ENCODE data around the gene CNTN4.
"Not testable (repeated sequence)": the region's sequence is repeated elsewhere in the genome, so short reads cannot be mapped to it uniquely, and the experiment has no call there.

CNTN4 gene

DNA sequence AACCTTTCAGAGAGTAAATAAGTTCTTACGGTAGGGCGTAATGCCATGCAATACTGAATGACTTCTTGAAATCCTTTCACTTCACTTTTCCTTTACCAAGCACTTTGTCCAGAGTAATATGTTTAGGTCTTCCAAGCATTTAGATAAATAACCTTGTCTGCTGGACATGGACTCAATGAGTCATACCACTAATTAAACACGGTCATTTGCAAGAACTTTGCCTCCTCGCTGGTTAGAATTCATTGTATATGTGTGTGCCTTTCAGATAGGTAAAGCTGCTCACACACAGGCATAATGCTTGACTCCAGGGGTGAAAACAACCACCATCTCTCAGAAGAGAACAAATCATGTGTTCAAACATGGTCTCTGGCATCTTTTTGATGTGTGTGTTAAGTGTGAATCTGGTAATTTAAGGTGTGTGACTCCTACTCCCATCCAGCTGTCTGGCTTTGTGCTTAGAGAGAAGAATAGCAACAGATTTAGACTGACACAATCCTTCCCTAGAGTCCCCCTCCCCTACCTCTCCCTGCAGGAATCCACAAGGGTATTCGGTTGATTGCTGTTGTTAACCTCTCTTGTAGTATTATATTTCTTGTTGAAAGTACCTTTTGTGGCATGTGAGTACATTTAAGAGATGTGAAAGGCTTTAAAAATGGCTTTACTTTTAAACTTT, 419.0 kb downstream of the CNTN4 start:
- H3K9me3 Mint-ChIP-seq = no peaks in the 10 kb centered on the region
- no peaks in the 10 kb centered on the region for H3K36me3 Mint-ChIP-seq (ENCODE audit: low read depth)
- H3K4me3 Mint-ChIP-seq = no peak overlapping the region
- H3K27ac Mint-ChIP-seq = no peak overlapping the region
- H3K27me3 Mint-ChIP-seq = peaks cover 1% of the 10 kb centered on the region
- ATAC-seq (no peak), DNase-seq (no peak)
- no peaks in the 10 kb centered on the region for H3K4me1 Mint-ChIP-seq

GRCh38 chr3:2523281-2523836, 424.7 kb downstream of the CNTN4 start:
- ATAC-seq = no peak
- no peak for DNase-seq
- no peak overlapping the region for H3K4me3 Mint-ChIP-seq
- no peaks in the 10 kb centered on the region for H3K4me1 Mint-ChIP-seq
- H3K27ac Mint-ChIP-seq = no peak overlapping the region
- H3K36me3 Mint-ChIP-seq (ENCODE audit: low read depth) = no peaks in the 10 kb centered on the region
- H3K27me3 Mint-ChIP-seq = no peaks in the 10 kb centered on the region
- H3K9me3 Mint-ChIP-seq = no peaks in the 10 kb centered on the region

DNA sequence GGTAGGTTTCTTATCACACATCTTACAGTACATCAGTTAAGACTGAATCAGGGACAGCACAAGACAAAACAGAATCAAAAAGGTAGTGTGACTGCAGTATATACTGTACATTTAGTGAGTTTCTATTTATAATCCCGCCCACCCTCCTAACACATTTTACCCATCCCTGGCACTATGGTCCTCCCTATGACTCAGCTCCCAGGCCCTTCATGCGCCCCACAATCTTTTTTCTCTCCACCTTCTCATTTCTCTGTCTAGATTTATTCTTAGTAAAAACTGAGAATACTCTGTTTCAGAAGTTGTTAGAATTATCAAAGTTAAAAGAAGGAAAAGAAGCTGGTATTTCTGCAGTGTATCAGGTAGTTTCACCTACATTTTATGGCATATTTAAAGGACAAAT, 427.3 kb downstream of the CNTN4 start:
- no peak for DNase-seq
- H3K36me3 Mint-ChIP-seq (ENCODE audit: low read depth) = no peaks in the 10 kb centered on the region
- no peak overlapping the region for H3K27ac Mint-ChIP-seq
- H3K4me3 Mint-ChIP-seq = no peak overlapping the region
- no peaks in the 10 kb centered on the region for H3K4me1 Mint-ChIP-seq
- no peaks in the 10 kb centered on the region for H3K27me3 Mint-ChIP-seq
- no peak for ATAC-seq
- peaks cover 3% of the 10 kb centered on the region for H3K9me3 Mint-ChIP-seq

DNA sequence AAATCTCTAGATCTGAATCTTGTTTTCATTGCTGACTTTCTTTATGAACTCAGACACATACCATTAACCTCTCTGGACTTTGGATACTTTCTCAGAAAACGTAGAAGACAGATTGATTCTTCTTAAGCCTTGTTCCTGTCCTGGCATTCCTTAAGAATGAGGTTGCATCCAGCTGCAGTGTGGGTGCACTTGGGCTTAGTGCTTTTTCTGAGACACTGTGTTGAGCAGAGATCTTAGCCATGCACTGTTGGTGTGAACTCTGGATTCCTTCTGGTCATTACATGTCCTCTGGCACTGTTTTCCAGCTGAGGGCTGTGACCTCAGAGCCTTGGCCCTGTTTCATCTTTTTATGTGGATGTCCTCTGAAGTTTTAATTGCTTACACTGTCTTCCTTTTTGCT, 428.3 kb downstream of the CNTN4 start:
- DNase-seq (no peak), ATAC-seq (no peak)
- no peaks in the 10 kb centered on the region for H3K27me3 Mint-ChIP-seq
- H3K27ac Mint-ChIP-seq = no peak overlapping the region
- H3K4me3 Mint-ChIP-seq = no peak overlapping the region
- H3K9me3 Mint-ChIP-seq = peaks cover 3% of the 10 kb centered on the region
- H3K4me1 Mint-ChIP-seq = no peaks in the 10 kb centered on the region
- H3K36me3 Mint-ChIP-seq (ENCODE audit: low read depth) = no peaks in the 10 kb centered on the region

GRCh38 chr3:2527328-2527727, 428.7 kb downstream of the CNTN4 start:
- H3K4me1 Mint-ChIP-seq; H3K9me3 Mint-ChIP-seq; H3K36me3 Mint-ChIP-seq (ENCODE audit: low read depth); H3K4me3 Mint-ChIP-seq; DNase-seq; H3K27me3 Mint-ChIP-seq; ATAC-seq; H3K27ac Mint-ChIP-seq: not testable (repeated sequence)

- H3K9me3 Mint-ChIP-seq; H3K4me1 Mint-ChIP-seq; ATAC-seq; H3K4me3 Mint-ChIP-seq; H3K27me3 Mint-ChIP-seq; H3K27ac Mint-ChIP-seq; H3K36me3 Mint-ChIP-seq (ENCODE audit: low read depth); DNase-seq: not testable (repeated sequence)
These were observed 436.1 kb downstream of the CNTN4 start for GRCh38 chr3:2534767-2535166.

DNA sequence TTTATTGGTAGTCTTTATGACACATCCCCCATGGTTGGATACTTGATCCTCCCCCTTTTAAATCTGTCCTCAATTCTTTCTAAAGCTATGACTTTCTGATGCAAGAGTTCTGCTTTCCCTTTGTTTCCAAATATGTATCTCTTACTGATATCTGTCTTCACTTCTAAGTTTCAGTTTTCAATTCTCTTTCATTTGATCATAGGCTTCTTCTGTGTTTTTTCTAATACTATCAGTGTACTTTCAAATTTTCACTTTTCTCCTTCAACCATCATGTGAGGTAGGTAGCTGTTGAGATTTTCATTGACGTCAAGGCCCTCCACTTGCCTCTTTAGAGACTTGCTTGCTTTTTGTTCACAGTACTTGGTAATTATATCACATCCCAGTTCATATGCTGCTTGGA, 436.5 kb downstream of the CNTN4 start:
- Mint-ChIP-seq H3K9me3 (no peaks in the 10 kb centered on the region), H3K27ac (no peak overlapping the region), H3K36me3 (ENCODE audit: low read depth) (no peaks in the 10 kb centered on the region), H3K27me3 (no peaks in the 10 kb centered on the region), H3K4me3 (no peak overlapping the region), H3K4me1 (no peaks in the 10 kb centered on the region)
- ATAC-seq (no peak), DNase-seq (no peak)

- Mint-ChIP-seq H3K27ac (no peak overlapping the region), H3K4me3 (no peak overlapping the region), H3K27me3 (no peaks in the 10 kb centered on the region), H3K36me3 (ENCODE audit: low read depth) (no peaks in the 10 kb centered on the region), H3K9me3 (no peaks in the 10 kb centered on the region), H3K4me1 (no peaks in the 10 kb centered on the region)
- DNase-seq (no peak), ATAC-seq (no peak)
These were observed 437.9 kb downstream of the CNTN4 start for GRCh38 chr3:2536575-2536974.

- H3K27me3 Mint-ChIP-seq = no peaks in the 10 kb centered on the region
- H3K27ac Mint-ChIP-seq = no peak overlapping the region
- ATAC-seq = no peak
- no peak overlapping the region for H3K4me3 Mint-ChIP-seq
- no peaks in the 10 kb centered on the region for H3K9me3 Mint-ChIP-seq
- H3K36me3 Mint-ChIP-seq (ENCODE audit: low read depth) = no peaks in the 10 kb centered on the region
- no peak for DNase-seq
- no peaks in the 10 kb centered on the region for H3K4me1 Mint-ChIP-seq
These were observed 441.4 kb downstream of the CNTN4 start for GRCh38 chr3:2540115-2540514.

- Mint-ChIP-seq H3K4me1 (no peaks in the 10 kb centered on the region), H3K9me3 (peaks cover 5% of the 10 kb centered on the region), H3K27ac (no peak overlapping the region), H3K4me3 (no peak overlapping the region), H3K36me3 (ENCODE audit: low read depth) (no peaks in the 10 kb centered on the region), H3K27me3 (no peaks in the 10 kb centered on the region)
- ATAC-seq (no peak), DNase-seq (no peak)
These were observed 444.6 kb downstream of the CNTN4 start for GRCh38 chr3:2543247-2543646.

DNA sequence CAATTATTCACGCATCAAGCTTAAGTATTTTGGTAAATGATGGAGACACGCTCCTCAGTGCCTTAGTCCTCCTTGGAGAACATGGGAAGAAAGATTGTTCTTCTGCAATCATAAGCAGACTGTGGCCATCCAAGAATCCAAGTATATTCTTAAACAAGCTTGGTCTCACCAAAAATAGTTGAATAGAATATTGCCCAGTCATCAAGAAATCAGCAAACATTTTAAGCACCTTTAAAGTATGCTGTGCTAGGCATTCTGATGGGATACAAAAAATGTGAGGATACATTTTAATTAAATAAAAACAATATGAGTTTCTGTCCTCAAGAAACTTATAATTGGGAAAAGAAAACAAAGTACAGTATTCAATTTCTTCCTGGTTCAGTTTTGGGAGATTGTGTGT, 445.5 kb downstream of the CNTN4 start:
- Mint-ChIP-seq H3K4me1 (no peaks in the 10 kb centered on the region), H3K4me3 (no peak overlapping the region), H3K27me3 (no peaks in the 10 kb centered on the region), H3K27ac (no peak overlapping the region), H3K9me3 (peaks cover 5% of the 10 kb centered on the region), H3K36me3 (ENCODE audit: low read depth) (no peaks in the 10 kb centered on the region)
- ATAC-seq = no peak
- DNase-seq = no peak

DNA sequence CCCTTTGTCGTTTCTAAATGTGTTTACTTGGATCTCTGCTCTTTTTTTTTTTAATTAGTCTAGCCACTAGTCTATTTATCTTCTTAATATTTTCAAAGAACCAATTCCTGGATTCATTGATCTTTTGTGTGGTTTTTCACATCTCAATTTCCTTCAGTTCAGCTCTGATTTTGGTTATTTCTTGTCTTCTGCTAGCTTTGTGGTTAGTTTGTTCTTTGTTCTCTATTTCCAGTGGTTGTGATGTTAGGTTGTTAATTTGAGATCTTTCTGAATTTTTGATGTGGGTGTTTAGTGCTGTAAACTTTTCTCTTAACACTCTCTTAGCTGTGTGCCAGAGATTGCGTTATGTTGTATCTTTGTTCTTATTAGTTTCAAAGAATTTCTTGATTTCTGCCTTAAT, 446.1 kb downstream of the CNTN4 start:
- H3K9me3 Mint-ChIP-seq = peaks cover 5% of the 10 kb centered on the region
- no peak overlapping the region for H3K4me3 Mint-ChIP-seq
- no peaks in the 10 kb centered on the region for H3K36me3 Mint-ChIP-seq (ENCODE audit: low read depth)
- ATAC-seq (no peak), DNase-seq (no peak)
- no peaks in the 10 kb centered on the region for H3K27me3 Mint-ChIP-seq
- no peaks in the 10 kb centered on the region for H3K4me1 Mint-ChIP-seq
- no peak overlapping the region for H3K27ac Mint-ChIP-seq

GRCh38 chr3:2547049-2547448, 448.4 kb downstream of the CNTN4 start:
- ATAC-seq (no peak), DNase-seq (no peak)
- Mint-ChIP-seq H3K36me3 (ENCODE audit: low read depth) (no peaks in the 10 kb centered on the region), H3K4me3 (no peak overlapping the region), H3K27ac (no peak overlapping the region), H3K27me3 (no peaks in the 10 kb centered on the region), H3K9me3 (peaks cover 5% of the 10 kb centered on the region), H3K4me1 (no peaks in the 10 kb centered on the region)

DNA sequence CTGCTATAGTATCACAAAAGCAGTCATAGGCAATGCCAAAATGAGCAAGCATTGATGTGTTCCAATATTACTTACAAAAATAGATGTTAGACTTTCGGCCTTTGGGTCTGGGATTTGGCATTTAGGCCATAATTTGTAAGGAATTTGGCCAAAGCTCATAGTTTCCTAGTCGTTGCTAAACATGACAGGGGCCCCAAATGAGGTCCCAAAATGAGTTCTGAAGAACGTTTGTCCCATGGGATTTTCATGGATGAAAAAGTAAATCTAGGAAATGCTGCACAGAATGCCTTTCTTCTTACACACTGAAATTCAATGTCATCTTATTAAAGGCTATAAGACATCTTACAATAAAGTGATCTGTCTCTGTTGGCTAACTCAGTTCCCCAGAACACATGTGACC, 456.0 kb downstream of the CNTN4 start:
- Mint-ChIP-seq H3K9me3 (no peaks in the 10 kb centered on the region), H3K27me3 (no peaks in the 10 kb centered on the region), H3K27ac (no peak overlapping the region), H3K4me1 (no peaks in the 10 kb centered on the region), H3K4me3 (no peak overlapping the region), H3K36me3 (ENCODE audit: low read depth) (no peaks in the 10 kb centered on the region)
- DNase-seq (no peak), ATAC-seq (no peak)

DNA sequence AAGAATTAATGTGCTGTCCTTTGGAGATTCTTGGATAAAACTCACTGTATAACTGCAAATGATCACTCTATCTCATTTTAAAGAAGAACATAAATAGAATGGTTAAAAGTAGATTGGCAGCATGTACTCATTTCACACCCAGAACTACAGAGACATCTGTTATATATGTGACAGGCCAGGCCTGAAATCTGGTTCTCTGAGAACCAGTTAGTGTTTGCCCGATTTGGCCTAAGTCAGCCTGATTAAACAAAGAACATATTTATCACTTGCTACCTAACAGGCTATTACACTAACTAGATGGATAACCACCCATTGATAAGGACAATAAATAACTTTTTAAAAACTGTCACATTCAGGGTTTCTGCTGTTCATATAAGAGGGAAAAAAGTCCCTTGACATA, 460.1 kb downstream of the CNTN4 start:
- H3K27ac Mint-ChIP-seq = no peak overlapping the region
- ATAC-seq (no peak), DNase-seq (no peak)
- no peaks in the 10 kb centered on the region for H3K36me3 Mint-ChIP-seq (ENCODE audit: low read depth)
- H3K9me3 Mint-ChIP-seq = no peaks in the 10 kb centered on the region
- H3K27me3 Mint-ChIP-seq = no peaks in the 10 kb centered on the region
- H3K4me3 Mint-ChIP-seq = no peak overlapping the region
- H3K4me1 Mint-ChIP-seq = no peaks in the 10 kb centered on the region

GRCh38 chr3:2567451-2567850, 468.8 kb downstream of the CNTN4 start:
- no peak overlapping the region for H3K27ac Mint-ChIP-seq
- H3K4me3 Mint-ChIP-seq = no peak overlapping the region
- ATAC-seq (no peak), DNase-seq (no peak)
- H3K9me3 Mint-ChIP-seq = no peaks in the 10 kb centered on the region
- H3K36me3 Mint-ChIP-seq (ENCODE audit: low read depth) = no peaks in the 10 kb centered on the region
- H3K4me1 Mint-ChIP-seq = no peaks in the 10 kb centered on the region
- H3K27me3 Mint-ChIP-seq = no peaks in the 10 kb centered on the region
